NT2/D1 (cell line): ENCODE results near the gene SHC3.

ENCODE experiments used
- SUZ12 ChIP-seq: IDR thresholded peaks from 2 replicates; pipeline ENCODE4 v1.6.1; 2011; ENCODE audit not compliant: insufficient read length, insufficient read depth; ENCODE audit errors: extremely low read depth
- YY1 ChIP-seq: IDR thresholded peaks from 2 replicates; pipeline ENCODE4 v1.6.1; 2011; ENCODE audit not compliant: insufficient read length, insufficient read depth

GRCh38 chr9:89010056-89010455 is 168.6 kb downstream of the SHC3 start:
- TF ChIP-seq YY1, result no peak
- TF ChIP-seq SUZ12, result no peak
